WTC11 (cell line): Measurements from ENCODE around the gene MRE11. TPM values are rescaled to one million over a fixed set of nuclear protein-coding genes. Genes with fewer than 3 reads are reported as not detected.
"Not testable (repeated sequence)": the region's sequence is repeated elsewhere in the genome, so short reads cannot be mapped to it uniquely, and the experiment has no call there.

ENCODE experiments used
- ATAC-seq: fragments of 200-7000 bp; cut with Tn5 transposase; 2 replicates; pipeline ENCODE4 v1.10.0; 2021; ENCODE audit warnings: mild to moderate bottlenecking, moderate library complexity
- CTCF ChIA-PET: fragments of 300-600 bp; sonication (Branson Sonifier 250); formaldehyde crosslinking; loops from one replicate; lab custom pipeline; 2021; ENCODE audit warnings: antibody characterized with exemption; lab: Charles Lee
- POLR2A ChIA-PET: fragments of 350-600 bp; sonication (Branson Sonifier 250); formaldehyde crosslinking; loops from one replicate; lab custom pipeline; 2021; ENCODE audit warnings: antibody characterized with exemption; lab: Charles Lee
- DNase-seq: peaks from one replicate; pipeline ENCODE4 v3.0.0; 2021; ENCODE audit warnings: low spot score
- H3K27ac Mint-ChIP-seq: 2 replicates; pipeline ENCODE4 v1.8.0; 2021; ENCODE audit warnings: mixed read lengths
- H3K27me3 Mint-ChIP-seq: 2 replicates; pipeline ENCODE4 v1.8.0; 2021; ENCODE audit warnings: low read depth, mild to moderate bottlenecking, moderate library complexity, mixed read lengths
- H3K36me3 Mint-ChIP-seq: 2 replicates; pipeline ENCODE4 v1.8.0; 2021; ENCODE audit warnings: mixed read lengths
- H3K4me1 Mint-ChIP-seq: 2 replicates; pipeline ENCODE4 v1.8.0; 2022; ENCODE audit warnings: mixed read lengths
- H3K4me3 Mint-ChIP-seq: 2 replicates; pipeline ENCODE4 v1.8.0; 2021; ENCODE audit warnings: mild to moderate bottlenecking, moderate library complexity, mixed read lengths
- H3K9me3 Mint-ChIP-seq: 2 replicates; pipeline ENCODE4 v1.8.0; 2021; ENCODE audit warnings: mixed read lengths
- ATF1 ChIP-seq: sonication (generic); formaldehyde crosslinking; IDR thresholded peaks from 2 replicates; pipeline ENCODE4 v1.8.1; 2023; ENCODE audit warnings: mild to moderate bottlenecking, moderate library complexity, missing genetic modification reagents
- ATF6 ChIP-seq: sonication (generic); formaldehyde crosslinking; IDR thresholded peaks from 2 replicates; pipeline ENCODE4 v1.8.1; 2023; ENCODE audit warnings: mild to moderate bottlenecking, missing genetic modification reagents
- CREM ChIP-seq: sonication (generic); formaldehyde crosslinking; IDR thresholded peaks from 2 replicates; pipeline ENCODE4 v1.8.1; 2022; ENCODE audit warnings: mild to moderate bottlenecking, missing genetic modification reagents, moderate library complexity
- E2F4 ChIP-seq: sonication (generic); formaldehyde crosslinking; IDR thresholded peaks from 2 replicates; pipeline ENCODE4 v1.8.1; 2022; ENCODE audit warnings: low read depth, mild to moderate bottlenecking, moderate library complexity, missing genetic modification reagents, borderline replicate concordance
- ETV6 ChIP-seq: sonication (generic); formaldehyde crosslinking; IDR thresholded peaks from 2 replicates; pipeline ENCODE4 v1.8.1; 2022; ENCODE audit warnings: mild to moderate bottlenecking, missing genetic modification reagents
- FOXP1 ChIP-seq: sonication (generic); formaldehyde crosslinking; IDR thresholded peaks from 2 replicates; pipeline ENCODE4 v1.8.0; 2022; ENCODE audit warnings: missing genetic modification reagents, mild to moderate bottlenecking, moderate library complexity, borderline replicate concordance
- GTF2I ChIP-seq: fragments of 250-450 bp; sonication (Bioruptor Pico); conservative IDR thresholded peaks from 2 replicates; pipeline ENCODE4 v1.4.0; 2021; ENCODE audit warnings: mild to moderate bottlenecking
- HMGA2 ChIP-seq: fragments of 250-450 bp; sonication (Bioruptor Pico); IDR thresholded peaks from 2 replicates; pipeline ENCODE4 v1.4.0; 2021; ENCODE audit warnings: mild to moderate bottlenecking, moderate library complexity
- HMGXB4 ChIP-seq: sonication (generic); formaldehyde crosslinking; IDR thresholded peaks from 2 replicates; pipeline ENCODE4 v1.8.1; 2023; ENCODE audit warnings: mild to moderate bottlenecking, moderate library complexity, missing genetic modification reagents
- JAZF1 ChIP-seq: fragments of 250-450 bp; sonication (Bioruptor Pico); IDR thresholded peaks from 2 replicates; pipeline ENCODE4 v1.9.0; 2021; ENCODE audit warnings: moderate library complexity, mild to moderate bottlenecking, inconsistent platforms
- JUN ChIP-seq: sonication (generic); formaldehyde crosslinking; IDR thresholded peaks from 2 replicates; pipeline ENCODE4 v1.8.0; 2023; ENCODE audit warnings: mild to moderate bottlenecking, missing genetic modification reagents
- RORB ChIP-seq: fragments of 250-450 bp; sonication (Bioruptor Pico); IDR thresholded peaks from 2 replicates; pipeline ENCODE4 v1.9.0; 2021; ENCODE audit warnings: mild to moderate bottlenecking
- SP1 ChIP-seq: sonication (generic); formaldehyde crosslinking; conservative IDR thresholded peaks from 2 replicates; pipeline ENCODE4 v1.8.1; 2022; ENCODE audit warnings: missing genetic modification reagents
- ZNF121 ChIP-seq: sonication (generic); formaldehyde crosslinking; IDR thresholded peaks from 2 replicates; pipeline ENCODE4 v1.8.0; 2023; ENCODE audit warnings: missing genetic modification reagents
- ZNF232 ChIP-seq: sonication (generic); formaldehyde crosslinking; IDR thresholded peaks from 2 replicates; pipeline ENCODE4 v1.8.0; 2022; ENCODE audit warnings: mild to moderate bottlenecking, missing genetic modification reagents
- total RNA-seq: library from RNA; stranded (reverse); gene quantifications from 3 replicates; pipeline ENCODE4 v1.2.3, GENCODE V29; 2021
- TF ChIP-seq, protein P1 (sequence below): fragments of 250-450 bp; sonication (Bioruptor Pico); IDR thresholded peaks from 2 replicates; pipeline ENCODE4 v1.9.0; 2021; ENCODE audit warnings: moderate library complexity, mild to moderate bottlenecking, inconsistent platforms, borderline replicate concordance
- TF ChIP-seq, protein P2 (sequence below): sonication (generic); formaldehyde crosslinking; IDR thresholded peaks from 2 replicates; pipeline ENCODE4 v1.8.0; 2022; ENCODE audit warnings: mild to moderate bottlenecking, missing genetic modification reagents
- TF ChIP-seq, protein P3 (sequence below): sonication (generic); formaldehyde crosslinking; IDR thresholded peaks from 2 replicates; pipeline ENCODE4 v1.8.1; 2023; ENCODE audit warnings: mild to moderate bottlenecking, missing genetic modification reagents, moderate library complexity
- TF ChIP-seq, protein P4 (sequence below): sonication (generic); formaldehyde crosslinking; IDR thresholded peaks from 2 replicates; pipeline ENCODE4 v1.8.0; 2022; ENCODE audit warnings: missing genetic modification reagents

MRE11 gene
- total RNA-seq, 1 experiment from 2014 or later: 34.3 TPM

- no peak for ATAC-seq
- CTCF ChIA-PET: no interaction called here
- POLR2A ChIA-PET: interaction anchor here (0.6 kb wide), 1 partner anchor 27 kb away, joined by 3 read pairs; no protein-coding TSS in a partner anchor
- Mint-ChIP-seq H3K36me3 (no peaks in the 10 kb centered on the region), H3K4me1 (peaks cover 7% of the 10 kb centered on the region), H3K9me3 (peaks cover 4% of the 10 kb centered on the region), H3K4me3 (no peak overlapping the region), H3K27ac (no peak overlapping the region), H3K27me3 (peaks cover 29% of the 10 kb centered on the region)
- DNase-seq: no peak
- no peak for TF ChIP-seq ZNF121 (CRISPR knock-in tag)
Observed at GRCh38 chr11:94396282-94396681, 97.4 kb downstream of the MRE11 start.

DNA sequence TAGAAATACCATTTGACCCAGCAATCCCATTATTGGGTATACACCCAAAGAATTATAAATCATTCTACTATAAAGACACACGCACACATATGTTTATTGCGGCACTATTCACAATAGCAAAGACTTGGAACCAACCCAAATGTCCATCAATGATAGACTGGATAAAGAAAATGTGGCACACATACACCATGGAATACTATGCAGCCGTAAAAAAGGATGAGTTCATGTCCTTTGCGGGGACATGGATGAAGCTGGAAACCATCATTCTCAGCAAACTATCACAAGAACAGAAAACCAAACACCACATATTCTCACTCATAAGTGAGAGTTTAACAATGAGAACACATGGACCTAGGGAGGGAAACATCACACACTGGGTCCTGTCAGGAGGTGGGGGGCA, 101.7 kb downstream of the MRE11 start:
- H3K4me3 Mint-ChIP-seq, H3K9me3 Mint-ChIP-seq, H3K27ac Mint-ChIP-seq, DNase-seq, ATAC-seq, CTCF ChIA-PET, H3K27me3 Mint-ChIP-seq, H3K4me1 Mint-ChIP-seq, H3K36me3 Mint-ChIP-seq, POLR2A ChIA-PET: not testable (repeated sequence)

- H3K4me3 Mint-ChIP-seq: no peak overlapping the region
- peaks cover 14% of the 10 kb centered on the region for H3K36me3 Mint-ChIP-seq
- DNase-seq: no peak
- TF ChIP-seq GTF2I (CRISPR knock-in tag) (no peak), HMGA2 (no peak), HMGXB4 (no peak), ZNF232 (CRISPR knock-in tag) (no peak), CREM (CRISPR knock-in tag) (no peak), FOXP1 (CRISPR knock-in tag) (no peak), ATF1 (CRISPR knock-in tag) (no peak), JUN (CRISPR knock-in tag) (no peak), E2F4 (no peak), SP1 (CRISPR knock-in tag) (no peak), JAZF1 (CRISPR knock-in tag) (no peak)
- TF ChIP-seq, protein P1, sequence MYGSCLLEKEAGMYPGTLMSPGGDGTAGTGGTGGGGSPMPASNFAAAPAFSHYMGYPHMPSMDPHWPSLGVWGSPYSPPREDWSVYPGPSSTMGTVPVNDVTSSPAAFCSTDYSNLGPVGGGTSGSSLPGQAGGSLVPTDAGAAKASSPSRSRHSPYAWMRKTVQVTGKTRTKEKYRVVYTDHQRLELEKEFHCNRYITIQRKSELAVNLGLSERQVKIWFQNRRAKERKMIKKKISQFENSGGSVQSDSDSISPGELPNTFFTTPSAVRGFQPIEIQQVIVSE (CRISPR knock-in tag): no peak
- TF ChIP-seq, protein P2, sequence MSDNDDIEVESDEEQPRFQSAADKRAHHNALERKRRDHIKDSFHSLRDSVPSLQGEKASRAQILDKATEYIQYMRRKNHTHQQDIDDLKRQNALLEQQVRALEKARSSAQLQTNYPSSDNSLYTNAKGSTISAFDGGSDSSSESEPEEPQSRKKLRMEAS (CRISPR knock-in tag): no peak
- TF ChIP-seq, protein P3, sequence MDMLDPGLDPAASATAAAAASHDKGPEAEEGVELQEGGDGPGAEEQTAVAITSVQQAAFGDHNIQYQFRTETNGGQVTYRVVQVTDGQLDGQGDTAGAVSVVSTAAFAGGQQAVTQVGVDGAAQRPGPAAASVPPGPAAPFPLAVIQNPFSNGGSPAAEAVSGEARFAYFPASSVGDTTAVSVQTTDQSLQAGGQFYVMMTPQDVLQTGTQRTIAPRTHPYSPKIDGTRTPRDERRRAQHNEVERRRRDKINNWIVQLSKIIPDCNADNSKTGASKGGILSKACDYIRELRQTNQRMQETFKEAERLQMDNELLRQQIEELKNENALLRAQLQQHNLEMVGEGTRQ (CRISPR knock-in tag): no peak
- peaks cover 2% of the 10 kb centered on the region; the same call in 1 of the 2 replicates for H3K27me3 Mint-ChIP-seq
- ATAC-seq: no peak
- H3K9me3 Mint-ChIP-seq: peaks cover 18% of the 10 kb centered on the region
- H3K4me1 Mint-ChIP-seq: no peaks in the 10 kb centered on the region
- H3K27ac Mint-ChIP-seq: no peak overlapping the region
- ChIA-PET POLR2A (no interaction called here), CTCF (no interaction called here)
Observed at GRCh38 chr11:94379613-94380012, 114.0 kb downstream of the MRE11 start.

DNA sequence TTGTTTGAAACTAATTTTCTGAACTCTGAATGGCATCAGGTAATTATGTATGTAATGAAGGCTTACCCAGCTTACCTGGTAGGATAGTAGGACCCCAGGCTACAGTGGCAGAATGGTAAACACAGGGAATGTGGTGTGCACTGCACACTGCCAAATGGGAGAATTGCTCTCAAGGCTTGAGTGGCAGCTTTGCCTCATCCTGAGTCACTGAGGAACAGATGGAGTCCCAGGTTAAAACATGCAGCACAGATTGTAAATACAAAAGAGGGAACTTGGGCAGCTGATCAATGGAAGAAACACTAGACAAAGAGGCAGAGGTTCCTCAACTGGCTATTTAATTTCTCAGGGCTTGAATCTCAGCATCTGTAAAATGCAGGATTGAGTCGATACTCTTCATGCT, 116.8 kb downstream of the MRE11 start:
- no peak for ATAC-seq
- ChIA-PET CTCF (no interaction called here), POLR2A (no interaction called here)
- Mint-ChIP-seq H3K9me3 (peaks cover 18% of the 10 kb centered on the region), H3K4me3 (no peak overlapping the region), H3K36me3 (peaks cover 1% of the 10 kb centered on the region), H3K4me1 (no peaks in the 10 kb centered on the region), H3K27ac (no peak overlapping the region), H3K27me3 (peaks cover 7% of the 10 kb centered on the region)
- no peak for DNase-seq
- TF ChIP-seq, protein P2 (CRISPR knock-in tag): no peak
- TF ChIP-seq ZNF121 (CRISPR knock-in tag): no peak
- TF ChIP-seq RORB (CRISPR knock-in tag): no peak
- TF ChIP-seq, protein P4, sequence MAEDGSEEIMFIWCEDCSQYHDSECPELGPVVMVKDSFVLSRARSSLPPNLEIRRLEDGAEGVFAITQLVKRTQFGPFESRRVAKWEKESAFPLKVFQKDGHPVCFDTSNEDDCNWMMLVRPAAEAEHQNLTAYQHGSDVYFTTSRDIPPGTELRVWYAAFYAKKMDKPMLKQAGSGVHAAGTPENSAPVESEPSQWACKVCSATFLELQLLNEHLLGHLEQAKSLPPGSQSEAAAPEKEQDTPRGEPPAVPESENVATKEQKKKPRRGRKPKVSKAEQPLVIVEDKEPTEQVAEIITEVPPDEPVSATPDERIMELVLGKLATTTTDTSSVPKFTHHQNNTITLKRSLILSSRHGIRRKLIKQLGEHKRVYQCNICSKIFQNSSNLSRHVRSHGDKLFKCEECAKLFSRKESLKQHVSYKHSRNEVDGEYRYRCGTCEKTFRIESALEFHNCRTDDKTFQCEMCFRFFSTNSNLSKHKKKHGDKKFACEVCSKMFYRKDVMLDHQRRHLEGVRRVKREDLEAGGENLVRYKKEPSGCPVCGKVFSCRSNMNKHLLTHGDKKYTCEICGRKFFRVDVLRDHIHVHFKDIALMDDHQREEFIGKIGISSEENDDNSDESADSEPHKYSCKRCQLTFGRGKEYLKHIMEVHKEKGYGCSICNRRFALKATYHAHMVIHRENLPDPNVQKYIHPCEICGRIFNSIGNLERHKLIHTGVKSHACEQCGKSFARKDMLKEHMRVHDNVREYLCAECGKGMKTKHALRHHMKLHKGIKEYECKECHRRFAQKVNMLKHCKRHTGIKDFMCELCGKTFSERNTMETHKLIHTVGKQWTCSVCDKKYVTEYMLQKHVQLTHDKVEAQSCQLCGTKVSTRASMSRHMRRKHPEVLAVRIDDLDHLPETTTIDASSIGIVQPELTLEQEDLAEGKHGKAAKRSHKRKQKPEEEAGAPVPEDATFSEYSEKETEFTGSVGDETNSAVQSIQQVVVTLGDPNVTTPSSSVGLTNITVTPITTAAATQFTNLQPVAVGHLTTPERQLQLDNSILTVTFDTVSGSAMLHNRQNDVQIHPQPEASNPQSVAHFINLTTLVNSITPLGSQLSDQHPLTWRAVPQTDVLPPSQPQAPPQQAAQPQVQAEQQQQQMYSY (CRISPR knock-in tag): no peak
- TF ChIP-seq ETV6 (CRISPR knock-in tag): no peak
- TF ChIP-seq FOXP1 (CRISPR knock-in tag): no peak
- no peak for TF ChIP-seq ATF6
